Loucy (cell line): ENCODE data around the gene BCL2L15.

Experiments used
- H2AFZ ChIP-seq: fragments of 200-600 bp; sonication (generic); 2 replicates; pipeline ENCODE4 v1.6.0; 2016; ENCODE audit warnings: antibody characterized with exemption, mild to moderate bottlenecking, low read length, moderate library complexity
- H3F3A ChIP-seq: fragments of 200-600 bp; 2 replicates; pipeline ENCODE4 v1.6.0; 2016; ENCODE audit warnings: antibody characterized with exemption, low read depth, mild to moderate bottlenecking
- H3K27me3 ChIP-seq: fragments of 200-600 bp; sonication (generic); 2 replicates; pipeline ENCODE4 v1.6.1; 2014; ENCODE audit warnings: low read length, mild to moderate bottlenecking; ENCODE audit not compliant: insufficient read depth, poor library complexity, severe bottlenecking
- H3K36me3 ChIP-seq: fragments of 200-600 bp; sonication (generic); 2 replicates; pipeline ENCODE4 v1.6.1; 2016; ENCODE audit warnings: low read length; ENCODE audit not compliant: insufficient read depth
- H3K4me1 ChIP-seq: fragments of 200-600 bp; sonication (generic); 2 replicates; pipeline ENCODE4 v1.5.1; 2014; ENCODE audit warnings: low read length, mild to moderate bottlenecking; ENCODE audit not compliant: insufficient read depth, poor library complexity, severe bottlenecking
- H3K4me2 ChIP-seq: fragments of 200-600 bp; sonication (generic); 2 replicates; pipeline ENCODE4 v1.6.0; 2014; ENCODE audit warnings: antibody characterized with exemption, low read length, low read depth, mild to moderate bottlenecking; ENCODE audit not compliant: poor library complexity, severe bottlenecking
- H3K4me3 ChIP-seq: fragments of 200-600 bp; sonication (generic); 2 replicates; pipeline ENCODE4 v1.5.1; 2014; ENCODE audit warnings: low read length, mild to moderate bottlenecking, mixed read lengths; ENCODE audit not compliant: poor library complexity, severe bottlenecking
- H3K79me2 ChIP-seq: fragments of 200-600 bp; sonication (generic); 2 replicates; pipeline ENCODE4 v1.6.1; 2014; ENCODE audit warnings: low read length; ENCODE audit not compliant: insufficient read depth
- H3K9ac ChIP-seq: fragments of 200-600 bp; sonication (generic); 2 replicates; pipeline ENCODE4 v1.6.0; 2014; ENCODE audit warnings: mild to moderate bottlenecking, low read depth, low read length, moderate library complexity; ENCODE audit not compliant: poor library complexity, severe bottlenecking
- H3K9me2 ChIP-seq: fragments of 200-600 bp; sonication (generic); replicated peaks from 2 replicates; pipeline ENCODE4 v1.6.1; 2016; ENCODE audit warnings: low read depth, low read length, mixed read lengths
- H3K9me3 ChIP-seq: fragments of 200-600 bp; sonication (generic); 2 replicates; pipeline ENCODE4 v1.6.1; 2014; ENCODE audit warnings: mild to moderate bottlenecking, antibody characterized with exemption, low read length, low read depth; ENCODE audit not compliant: insufficient read depth
- H4K20me1 ChIP-seq: fragments of 200-600 bp; sonication (generic); 2 replicates; pipeline ENCODE4 v1.6.0; 2014; ENCODE audit warnings: antibody characterized with exemption, low read length, mild to moderate bottlenecking; ENCODE audit not compliant: insufficient read depth, poor library complexity, severe bottlenecking
- CTCF ChIP-seq: fragments of 200-600 bp; sonication (generic); conservative IDR thresholded peaks from 2 replicates; pipeline ENCODE4 v1.5.1; 2014; ENCODE audit warnings: mild to moderate bottlenecking, antibody characterized with exemption, low read length
- EZH2phosphoT487 ChIP-seq: fragments of 200-600 bp; IDR thresholded peaks from 2 replicates; pipeline ENCODE4 v1.6.1; 2018; ENCODE audit warnings: antibody characterized with exemption, mild to moderate bottlenecking, moderate library complexity, borderline replicate concordance

BCL2L15 gene

DNA sequence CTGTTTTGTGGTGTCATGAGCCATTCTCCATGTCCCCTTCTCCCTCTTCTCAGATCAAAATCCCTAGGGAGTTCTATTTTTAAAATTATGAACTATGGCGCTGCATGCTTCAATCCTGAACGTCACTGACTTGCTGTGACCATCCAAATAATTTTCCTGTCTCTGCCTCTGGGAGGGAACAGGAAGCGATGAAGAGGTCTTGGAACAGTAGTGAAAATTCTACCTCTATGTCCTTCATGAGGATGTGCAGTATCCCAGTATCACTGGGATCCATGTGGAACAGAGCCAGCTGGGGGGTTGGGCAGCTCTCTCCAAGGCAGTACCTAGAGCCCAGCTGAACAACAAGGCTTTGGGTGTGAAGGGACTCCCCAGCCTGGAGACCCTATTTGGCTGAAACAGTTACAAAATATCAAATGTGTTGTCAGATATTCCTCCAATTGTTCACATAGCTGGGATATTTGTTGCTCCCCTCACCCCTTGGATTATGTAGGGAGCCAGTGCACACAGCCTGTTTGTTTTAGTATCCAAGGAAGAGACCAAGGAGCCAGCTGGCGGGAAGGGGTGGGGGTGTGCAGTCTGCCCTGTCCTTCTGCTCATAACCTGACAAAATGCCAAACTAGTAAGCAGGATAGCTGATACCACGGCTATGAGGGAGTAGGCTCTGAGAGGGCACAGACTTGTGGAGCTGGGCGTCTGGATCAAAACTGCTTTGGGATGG lies 25.4 kb upstream of the BCL2L15 start:
- TF ChIP-seq EZH2phosphoT487 (no peak), CTCF (no peak)
- H3K79me2 ChIP-seq, result peaks cover 24% of the 10 kb centered on the region; the same call in 1 of the 2 replicates
- H4K20me1 ChIP-seq, result peaks cover 2% of the 10 kb centered on the region
- H3K4me2 ChIP-seq, result no peak overlapping the region
- H3K9me3 ChIP-seq, result no peaks in the 10 kb centered on the region
- H3K4me1 ChIP-seq, result peaks cover 11% of the 10 kb centered on the region
- H2AFZ ChIP-seq, result no peak overlapping the region
- no peaks in the 10 kb centered on the region for H3K9me2 ChIP-seq
- no peaks in the 10 kb centered on the region for H3F3A ChIP-seq
- peaks cover 21% of the 10 kb centered on the region; the same call in 1 of the 2 replicates for H3K36me3 ChIP-seq
- no peak overlapping the region for H3K4me3 ChIP-seq
- H3K9ac ChIP-seq, result no peak overlapping the region
- H3K27me3 ChIP-seq, result no peaks in the 10 kb centered on the region

DNA sequence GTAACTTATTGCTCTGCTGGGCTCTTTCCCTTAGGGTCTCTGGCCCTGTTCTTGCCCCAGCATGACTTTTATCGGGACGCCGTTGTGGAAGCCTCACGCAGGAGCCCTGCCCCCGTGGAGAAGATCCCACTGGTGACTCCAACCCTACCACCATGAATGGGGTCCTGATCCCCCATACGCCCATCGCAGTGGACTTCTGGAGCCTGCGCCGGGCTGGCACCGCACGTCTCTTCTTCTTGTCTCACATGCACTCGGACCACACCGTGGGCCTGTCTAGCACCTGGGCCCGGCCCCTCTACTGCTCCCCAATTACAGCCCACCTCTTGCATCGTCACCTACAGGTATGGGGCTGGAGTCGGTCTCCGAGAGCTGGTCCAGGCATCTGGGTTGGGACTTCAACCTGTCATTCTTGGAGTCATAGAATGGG lies 18.1 kb upstream of the BCL2L15 start:
- Histone ChIP-seq H3F3A (no peaks in the 10 kb centered on the region), H3K9me3 (no peaks in the 10 kb centered on the region), H3K79me2 (peaks cover 79% of the 10 kb centered on the region), H3K4me1 (peaks cover 49% of the 10 kb centered on the region), H3K36me3 (no peaks in the 10 kb centered on the region; the same call in 1 of the 2 replicates), H4K20me1 (peaks cover 2% of the 10 kb centered on the region), H3K4me2 (peak overlapping the region; percentile 68), H3K27me3 (no peaks in the 10 kb centered on the region), H3K9me2 (no peaks in the 10 kb centered on the region), H3K4me3 (peak overlapping the region; percentile 91), H3K9ac (peak overlapping the region; percentile 90), H2AFZ (peak overlapping the region; percentile 95)
- TF ChIP-seq CTCF (no peak), EZH2phosphoT487 (no peak)

- no peaks in the 10 kb centered on the region for H3K27me3 ChIP-seq
- no peaks in the 10 kb centered on the region for H3F3A ChIP-seq
- peaks cover 2% of the 10 kb centered on the region for H4K20me1 ChIP-seq
- H3K36me3 ChIP-seq, result no peaks in the 10 kb centered on the region; the same call in 1 of the 2 replicates
- peaks cover 73% of the 10 kb centered on the region for H3K79me2 ChIP-seq
- TF ChIP-seq CTCF (peak; percentile 50), EZH2phosphoT487 (no peak)
- no peaks in the 10 kb centered on the region for H3K9me3 ChIP-seq
- H3K9me2 ChIP-seq, result no peaks in the 10 kb centered on the region
- peak within 1 kb of the TSS; percentile 90 for H3K9ac ChIP-seq
- peak within 1 kb of the TSS; percentile 95 for H2AFZ ChIP-seq
- H3K4me3 ChIP-seq, result peak within 1 kb of the TSS; percentile 91
- peaks cover 49% of the 10 kb centered on the region for H3K4me1 ChIP-seq
- peak within 1 kb of the TSS; percentile 94 for H3K4me2 ChIP-seq
Measured at GRCh38 chr1:113904674-113905434, 17.5 kb upstream of the BCL2L15 start, which contains the start of the genes AP4B1 and DCLRE1B. TSS of gene AP4B1 (minus strand) at chr1:113904799. CDS start at chr1:113904717, 82 bp downstream. TSS of gene DCLRE1B (plus strand) at chr1:113905326. CDS start at chr1:113905587, 261 bp downstream.
